GM23248 (cell line): Measurements from ENCODE around the gene RPL9.

Experiments used
- EZH2 ChIP-seq: fragments of 200-600 bp; sonication (generic); IDR thresholded peaks from 2 replicates; pipeline ENCODE4 v1.6.1; 2018; ENCODE audit warnings: antibody characterized with exemption, mild to moderate bottlenecking; ENCODE audit not compliant: insufficient read depth, poor library complexity, severe bottlenecking
- EZH2phosphoT487 ChIP-seq: fragments of 200-600 bp; sonication (generic); IDR thresholded peaks from 2 replicates; pipeline ENCODE4 v1.6.1; 2018; ENCODE audit warnings: antibody characterized with exemption, moderate library complexity, mild to moderate bottlenecking, low read depth; ENCODE audit not compliant: insufficient read depth

DNA sequence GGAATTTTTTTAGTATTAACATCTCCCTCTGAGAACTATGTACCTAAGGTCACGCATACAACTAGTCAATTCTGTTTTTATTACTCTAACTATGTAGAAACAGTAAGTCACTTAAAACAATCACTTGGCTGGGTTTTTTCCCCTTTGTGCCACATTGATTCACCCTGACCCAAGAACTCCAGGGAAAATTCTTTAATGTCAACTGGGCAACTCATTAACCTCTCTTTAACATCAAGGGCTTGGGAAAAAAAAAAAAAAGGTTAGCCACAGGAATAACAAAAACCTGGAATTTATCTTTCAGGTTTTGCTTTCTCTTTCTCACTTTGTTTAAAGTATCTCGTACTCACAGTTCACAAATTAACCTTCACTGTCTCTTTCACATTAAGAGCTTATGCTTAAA is 8.1 kb downstream of the RPL9 start:
- no peak for TF ChIP-seq EZH2phosphoT487
- TF ChIP-seq EZH2 = no peak
